Fibroblast of peridontal ligament (primary cell): ENCODE data around the gene KIF12.

Experiments
- DNase-seq: peaks from one replicate; pipeline ENCODE4 v3.0.0-alpha.2; 2010; ENCODE audit errors: extremely low read depth

The KIF12 gene

DNA sequence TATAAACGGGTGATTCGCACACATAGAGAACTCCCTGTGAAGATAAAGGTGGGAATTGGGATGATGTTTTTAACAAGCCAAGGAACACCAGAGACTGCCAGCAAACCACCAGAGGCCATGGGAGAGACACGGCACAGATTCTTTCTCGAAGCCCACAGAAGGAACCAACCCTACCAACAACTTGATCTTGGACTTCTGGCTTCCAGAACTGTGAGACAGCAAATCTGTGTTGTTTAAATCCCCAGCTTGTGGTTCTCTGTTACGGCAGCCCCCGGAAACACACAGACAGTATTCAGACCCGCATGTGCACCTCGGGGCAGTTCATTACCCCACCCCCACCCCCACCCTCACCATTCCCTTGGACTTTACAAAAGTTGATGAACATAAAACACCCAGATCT lies 33.8 kb downstream of the KIF12 start:
- DNase-seq = no peak

DNA sequence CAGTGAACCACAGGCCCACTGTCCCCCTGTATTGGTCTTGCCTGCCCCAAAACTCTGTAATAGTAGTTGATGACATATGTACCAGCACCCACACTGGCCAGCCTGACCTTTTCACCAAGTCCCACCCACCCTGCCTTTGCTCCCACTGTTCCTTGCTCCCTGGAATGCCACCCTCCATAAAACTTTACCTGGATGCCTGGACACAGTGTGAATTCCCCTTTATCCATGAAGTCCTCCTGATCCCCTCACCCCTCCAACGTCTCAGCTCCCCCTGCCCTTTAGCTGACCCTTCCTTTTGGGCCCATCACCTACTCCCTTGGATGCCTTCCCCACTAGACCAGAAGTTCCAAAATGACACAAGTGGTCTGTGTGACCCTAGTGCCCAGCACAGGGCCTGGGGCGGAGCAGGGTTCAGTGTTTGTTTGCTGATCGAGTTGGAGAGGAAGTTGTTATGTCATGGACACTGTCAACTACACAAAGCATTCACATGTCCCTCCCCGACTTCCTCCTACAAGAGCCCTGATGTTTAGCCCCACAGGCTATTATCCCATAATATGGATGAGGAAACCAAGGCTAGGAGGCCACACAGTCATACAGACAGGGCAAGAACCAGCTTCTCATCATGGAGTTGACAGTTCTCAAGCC lies 37.1 kb downstream of the KIF12 start:
- no peak for DNase-seq

DNA sequence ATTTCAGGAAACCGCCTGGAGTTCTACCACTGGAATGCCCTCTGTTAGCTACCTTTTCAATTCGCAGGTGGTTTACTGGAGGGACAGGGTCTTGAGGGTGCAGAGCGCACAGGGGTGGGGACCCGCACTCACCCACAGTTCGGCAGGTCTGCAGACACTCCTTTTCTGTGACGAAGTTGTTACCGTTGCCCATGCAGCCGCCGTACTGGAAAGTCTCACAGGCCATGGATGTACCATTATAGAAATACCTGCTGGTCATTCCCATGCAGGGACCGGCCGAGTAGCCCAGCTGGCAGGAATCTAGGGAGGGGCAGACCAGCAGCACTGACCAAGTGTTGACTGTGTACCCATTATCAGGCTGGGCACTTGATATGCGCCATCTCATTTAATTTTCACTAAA lies 37.8 kb downstream of the KIF12 start:
- DNase-seq = no peak

DNA sequence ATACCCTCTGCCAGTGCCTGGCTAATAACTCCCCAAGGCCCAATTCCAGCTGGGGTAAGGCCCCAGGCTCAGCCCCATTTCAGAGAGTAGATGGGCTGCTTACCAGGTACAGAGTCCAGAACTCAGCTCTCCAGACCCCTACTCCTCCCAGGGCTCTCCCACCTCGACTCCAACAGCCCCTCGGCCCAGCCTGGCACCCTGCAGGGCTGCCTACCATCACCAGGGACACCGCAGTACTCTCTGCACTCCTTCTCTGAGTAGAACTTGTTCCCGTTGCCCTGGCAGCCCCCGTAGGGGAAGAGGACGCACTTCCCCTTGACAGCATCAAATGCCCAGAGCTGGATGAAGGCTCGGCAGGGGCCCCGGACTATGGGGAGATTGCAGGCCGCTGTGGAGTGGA lies 38.4 kb downstream of the KIF12 start:
- no peak for DNase-seq

DNA sequence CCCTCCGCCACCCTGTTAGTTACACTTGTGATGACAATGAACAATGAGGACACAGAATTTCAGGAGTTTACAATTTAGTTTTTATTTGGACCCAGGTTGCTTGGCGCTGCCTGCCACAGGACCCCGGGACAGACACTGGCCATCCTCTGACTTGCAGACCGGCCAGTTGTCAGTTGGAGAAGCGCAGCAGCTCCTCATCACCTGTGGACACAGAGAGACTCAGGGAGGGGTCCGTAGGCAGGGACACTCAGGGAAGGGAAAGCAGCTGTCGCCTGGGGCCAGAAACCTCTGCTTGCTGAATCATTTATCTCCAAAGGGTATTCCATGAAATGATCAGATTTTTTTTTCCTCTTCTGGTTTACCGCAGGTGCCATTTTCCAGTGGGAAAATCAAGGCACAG lies 39.0 kb downstream of the KIF12 start:
- no peak for DNase-seq

DNA sequence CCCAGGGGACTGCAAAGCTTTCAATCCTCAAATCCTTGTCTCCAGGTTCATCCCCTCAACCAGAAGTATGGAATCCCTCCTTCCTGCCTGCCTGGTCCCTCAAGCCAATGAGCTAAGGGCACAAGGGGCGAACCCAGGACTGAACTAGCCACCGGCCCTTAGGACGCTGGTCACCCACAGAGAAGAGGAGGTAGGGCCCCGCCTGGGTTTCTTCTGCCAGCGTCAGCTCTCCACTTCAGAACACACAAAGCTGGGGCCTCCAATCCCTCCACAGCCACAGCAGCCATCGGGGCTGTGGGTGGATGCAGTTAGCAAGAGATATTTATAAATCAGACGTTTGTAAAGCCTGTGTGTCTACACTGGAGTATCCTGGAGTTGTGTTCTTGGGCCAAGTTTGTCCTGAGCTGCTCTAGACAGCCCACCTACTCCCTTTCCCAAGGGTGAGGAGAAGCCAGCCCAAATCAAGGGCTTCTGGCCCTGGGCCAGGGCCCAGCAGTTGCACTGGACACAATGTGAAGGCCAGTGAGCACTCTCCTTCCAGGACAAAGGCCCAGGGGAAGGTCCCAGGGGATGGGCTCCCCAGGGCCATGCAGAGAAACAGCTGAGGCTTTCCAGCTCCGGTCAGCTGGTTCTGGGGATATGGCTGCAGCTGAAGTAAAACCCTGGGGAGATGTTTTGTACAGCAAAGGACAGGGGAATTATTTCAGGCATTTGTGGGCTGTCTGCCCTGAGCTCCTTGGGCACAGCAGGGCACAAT lies 39.9 kb downstream of the KIF12 start:
- DNase-seq = no peak

GRCh38 chr9:114058688-114059046 lies 40.4 kb downstream of the KIF12 start:
- no peak for DNase-seq

DNA sequence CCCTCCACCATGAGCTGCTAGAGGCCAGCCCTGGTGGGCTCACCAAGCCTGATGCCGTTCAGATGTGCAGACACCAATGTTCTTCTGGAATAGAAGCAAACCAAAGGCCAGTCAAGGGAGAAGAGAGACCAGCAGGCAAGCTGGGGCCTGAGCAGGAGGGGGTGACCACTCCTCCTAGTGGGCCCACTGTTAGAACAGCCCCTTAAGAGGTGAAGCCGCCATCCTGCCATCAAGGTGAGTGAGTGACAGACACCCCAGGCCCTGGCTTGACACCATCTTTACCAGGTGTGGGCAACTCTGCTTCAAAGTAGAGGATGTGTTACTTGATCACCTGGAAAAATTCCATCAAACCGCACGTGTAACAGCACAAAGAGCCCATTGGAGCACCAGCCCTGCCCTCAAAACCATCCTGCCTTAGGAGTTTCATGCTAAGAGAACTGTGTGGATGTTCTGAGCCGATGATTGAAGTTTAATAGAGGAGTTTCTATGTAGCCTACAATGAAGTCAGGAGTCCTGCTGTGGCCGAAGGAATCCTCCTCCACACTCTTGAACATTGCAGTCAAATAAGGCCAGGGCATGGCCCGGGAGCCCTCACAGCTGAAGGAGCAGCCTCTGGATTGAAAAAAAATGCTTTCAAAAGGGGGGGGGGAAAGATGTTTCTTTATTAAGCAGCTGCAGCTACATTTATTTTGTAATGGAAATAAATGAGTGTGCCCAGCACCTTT lies 41.8 kb downstream of the KIF12 start:
- no peak for DNase-seq

GRCh38 chr9:114056527-114056926 lies 42.6 kb downstream of the KIF12 start:
- no peak for DNase-seq

DNA sequence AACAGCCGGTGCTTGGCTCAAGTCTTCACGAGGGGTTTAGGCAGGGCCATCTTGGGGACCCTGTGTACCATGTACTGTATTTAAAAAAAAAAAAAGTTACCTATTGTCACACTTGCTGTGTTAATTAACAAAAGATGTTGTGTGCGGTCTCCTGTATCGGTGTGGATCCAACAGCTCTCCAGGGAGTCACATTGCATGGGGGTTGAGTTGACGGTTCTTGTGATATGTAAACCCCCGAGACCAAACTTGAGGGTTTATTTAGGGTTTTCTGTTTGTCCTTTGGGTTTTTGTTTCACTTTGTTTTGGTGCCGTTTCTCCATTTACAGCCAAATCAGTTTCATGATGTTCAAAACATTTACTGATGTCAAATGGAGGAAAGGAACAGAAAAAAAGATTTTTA lies 43.2 kb downstream of the KIF12 start:
- no peak for DNase-seq

- no peak for DNase-seq
These were observed 44.0 kb downstream of the KIF12 start for GRCh38 chr9:114055061-114055460.

- no peak for DNase-seq
These were observed 44.9 kb downstream of the KIF12 start for GRCh38 chr9:114054191-114054690.

- no peak for DNase-seq
These were observed 45.7 kb downstream of the KIF12 start for GRCh38 chr9:114053246-114054005.

GRCh38 chr9:114051706-114052105 lies 47.4 kb downstream of the KIF12 start:
- DNase-seq = no peak

DNA sequence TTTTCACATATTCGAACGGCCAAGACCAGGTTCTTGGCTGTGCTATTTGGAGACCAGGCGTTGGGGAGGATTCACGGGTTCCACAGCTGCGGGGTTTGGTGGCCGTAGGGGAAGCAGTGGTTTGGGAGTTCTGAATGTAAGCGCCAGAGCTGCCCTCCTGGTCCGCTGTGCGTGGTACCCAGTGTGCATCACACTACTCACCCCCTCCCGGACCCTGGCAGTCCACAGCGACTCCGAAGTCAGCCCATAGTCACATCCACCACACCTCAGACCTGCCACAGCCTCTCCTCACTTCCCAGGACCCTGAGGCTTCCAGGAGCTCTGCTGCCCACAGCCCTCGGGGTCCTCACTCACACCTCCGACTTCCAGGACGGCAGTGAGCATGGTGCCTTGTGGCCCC lies 47.8 kb downstream of the KIF12 start:
- DNase-seq = no peak

DNA sequence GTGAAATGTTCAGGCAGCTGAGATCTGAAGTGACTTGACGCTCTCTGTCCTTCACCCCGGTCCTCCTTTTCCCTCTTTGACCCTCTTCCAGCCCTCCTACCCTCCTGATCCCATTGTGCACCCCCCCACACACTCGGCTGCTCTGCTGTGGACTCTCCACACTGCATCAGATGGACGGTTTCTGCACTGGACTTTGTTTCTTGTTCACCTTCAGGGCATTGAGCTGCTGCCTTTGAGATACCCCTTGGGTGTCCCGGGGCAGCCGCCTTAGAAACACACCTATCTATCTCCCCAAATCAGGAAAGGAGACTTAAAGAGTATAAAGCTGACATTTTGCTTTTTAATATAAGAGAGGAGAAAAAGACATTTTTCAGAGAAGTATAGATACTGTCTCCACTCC lies 48.4 kb downstream of the KIF12 start:
- DNase-seq = no peak

GRCh38 chr9:114050226-114050568 lies 48.9 kb downstream of the KIF12 start:
- no peak for DNase-seq

- DNase-seq = no peak
These were observed 49.5 kb downstream of the KIF12 start for GRCh38 chr9:114049441-114050225.

DNA sequence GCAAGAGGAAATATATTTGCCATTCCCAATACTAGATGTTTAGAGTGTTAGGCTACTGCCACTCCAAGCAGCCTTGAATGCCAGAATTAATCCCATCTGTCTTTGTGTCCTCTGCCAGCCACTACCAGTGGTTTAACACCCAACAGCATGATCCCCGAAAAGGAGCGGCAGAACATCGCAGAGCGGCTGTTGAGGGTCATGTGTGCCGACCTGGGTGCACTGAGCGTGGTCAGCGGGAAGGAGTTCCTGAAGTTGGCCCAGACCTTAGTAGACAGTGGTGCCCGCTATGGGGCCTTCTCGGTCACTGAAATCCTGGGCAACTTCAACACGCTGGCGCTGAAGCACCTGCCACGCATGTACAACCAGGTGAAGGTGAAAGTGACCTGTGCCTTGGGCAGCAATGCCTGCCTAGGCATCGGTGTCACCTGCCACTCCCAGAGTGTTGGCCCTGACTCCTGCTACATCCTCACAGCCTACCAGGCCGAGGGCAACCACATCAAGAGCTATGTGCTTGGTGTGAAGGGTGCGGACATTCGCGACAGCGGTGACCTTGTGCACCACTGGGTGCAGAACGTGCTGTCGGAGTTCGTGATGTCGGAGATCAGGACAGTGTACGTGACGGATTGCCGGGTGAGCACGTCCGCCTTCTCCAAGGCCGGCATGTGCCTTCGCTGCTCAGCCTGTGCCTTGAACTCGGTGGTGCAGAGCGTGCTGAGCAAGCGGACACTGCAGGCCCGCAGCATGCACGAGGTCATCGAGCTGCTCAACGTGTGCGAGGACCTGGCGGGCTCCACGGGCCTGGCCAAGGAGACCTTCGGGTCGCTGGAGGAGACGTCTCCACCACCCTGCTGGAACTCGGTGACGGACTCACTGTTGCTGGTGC lies 50.3 kb downstream of the KIF12 start:
- no peak for DNase-seq

GRCh38 chr9:114047717-114048116 lies 51.4 kb downstream of the KIF12 start:
- no peak for DNase-seq
